Neural cell (in vitro differentiated cells): ENCODE data around the gene DPYSL4. TPM values are rescaled to one million over a fixed set of nuclear protein-coding genes. Genes with fewer than 3 reads are reported as not detected.

Experiments used
- H2AFZ ChIP-seq: fragments of 200-600, 300-800 bp; sonication (generic), shearing (Covaris generic); 2 replicates; pipeline ENCODE4 v1.6.0; 2014; ENCODE audit warnings: low read depth, mild to moderate bottlenecking, antibody characterized with exemption, low read length, moderate library complexity
- H3F3A ChIP-seq: fragments of 200-600 bp; shearing (Covaris generic); 2 replicates; pipeline ENCODE4 v1.6.1; 2016; ENCODE audit warnings: mild to moderate bottlenecking, moderate library complexity, mixed read lengths, antibody characterized with exemption, low read length; ENCODE audit not compliant: insufficient read depth, poor library complexity, severe bottlenecking
- H3K27ac ChIP-seq: fragments of 200-600, 300-800 bp; sonication (generic), shearing (Covaris generic); 2 replicates; pipeline ENCODE4 v1.5.1; 2014; ENCODE audit warnings: mild to moderate bottlenecking, low read length, moderate library complexity
- H3K27me3 ChIP-seq: fragments of 300-800, 200-600 bp; sonication (generic), shearing (Covaris generic); 2 replicates; pipeline ENCODE4 v1.6.0; 2014; ENCODE audit warnings: mild to moderate bottlenecking, low read depth, low read length, moderate library complexity; ENCODE audit not compliant: insufficient read depth
- H3K36me3 ChIP-seq: fragments of 300-800, 200-600 bp; sonication (generic), shearing (Covaris generic); 2 replicates; pipeline ENCODE4 v1.5.1; 2014; ENCODE audit warnings: mild to moderate bottlenecking, antibody characterized with exemption, low read length, moderate library complexity; ENCODE audit not compliant: insufficient read depth
- H3K4me2 ChIP-seq: fragments of 300-800, 200-600 bp; sonication (generic), shearing (Covaris generic); 2 replicates; pipeline ENCODE4 v1.6.0; 2014; ENCODE audit warnings: mild to moderate bottlenecking, low read length
- H3K4me3 ChIP-seq: fragments of 300-800, 200-600 bp; sonication (generic), shearing (Covaris generic); 2 replicates; pipeline ENCODE4 v1.5.1; 2014; ENCODE audit warnings: mild to moderate bottlenecking, low read length, moderate library complexity
- H3K79me2 ChIP-seq: fragments of 200-600 bp; shearing (Covaris generic); replicated peaks from 2 replicates; pipeline ENCODE4 v1.6.0; 2014; ENCODE audit warnings: mild to moderate bottlenecking, low read length, moderate library complexity; ENCODE audit not compliant: insufficient read depth
- H3K9ac ChIP-seq: fragments of 300-800, 200-600 bp; sonication (generic), shearing (Covaris generic); 2 replicates; pipeline ENCODE4 v1.6.1; 2016; ENCODE audit warnings: mild to moderate bottlenecking, low read length, mixed read lengths
- H3K9me2 ChIP-seq: fragments of 200-600 bp; shearing (Covaris generic); 2 replicates; pipeline ENCODE4 v1.6.1; 2016; ENCODE audit warnings: mild to moderate bottlenecking, low read length, mixed read lengths; ENCODE audit not compliant: insufficient read depth
- H3K9me3 ChIP-seq: fragments of 200-600, 300-800 bp; sonication (generic), shearing (Covaris generic); 2 replicates; pipeline ENCODE4 v1.6.1; 2016; ENCODE audit warnings: mild to moderate bottlenecking, mixed run types, low read length, moderate library complexity, mixed read lengths
- H4K20me1 ChIP-seq: fragments of 200-600 bp; shearing (Covaris generic); 2 replicates; pipeline ENCODE4 v1.6.1; 2016; ENCODE audit warnings: mild to moderate bottlenecking, mixed run types; ENCODE audit not compliant: insufficient read depth
- CTCF ChIP-seq: fragments of 450-650 bp; IDR thresholded peaks from 2 replicates; pipeline ENCODE4 v1.5.1; 2014; ENCODE audit warnings: antibody characterized with exemption, mild to moderate bottlenecking, moderate library complexity; ENCODE audit not compliant: poor library complexity, severe bottlenecking
- EP300 ChIP-seq: fragments of 450-650 bp; conservative IDR thresholded peaks from 2 replicates; pipeline ENCODE4 v1.6.1; 2014; ENCODE audit warnings: antibody characterized with exemption, mild to moderate bottlenecking, moderate library complexity; ENCODE audit not compliant: poor library complexity, severe bottlenecking
- EZH2 ChIP-seq: fragments of 200-600, 300-800 bp; shearing (Covaris generic), sonication (generic); IDR thresholded peaks from 2 replicates; pipeline ENCODE4 v1.6.1; 2014; ENCODE audit warnings: antibody characterized with exemption, low read length, borderline replicate concordance, mild to moderate bottlenecking; ENCODE audit not compliant: insufficient read depth, poor library complexity, severe bottlenecking
- MXI1 ChIP-seq: fragments of 450-650 bp; conservative IDR thresholded peaks from 2 replicates; pipeline ENCODE4 v1.6.1; 2014; ENCODE audit warnings: antibody characterized with exemption, mild to moderate bottlenecking; ENCODE audit not compliant: poor library complexity, severe bottlenecking
- POLR2AphosphoS5 ChIP-seq: IDR thresholded peaks from 2 replicates; pipeline ENCODE4 v1.6.1; 2012
- RAD21 ChIP-seq: fragments of 450-650 bp; conservative IDR thresholded peaks from 2 replicates; pipeline ENCODE4 v1.6.1; 2014; ENCODE audit warnings: antibody characterized with exemption, mild to moderate bottlenecking, moderate library complexity
- SMC3 ChIP-seq: fragments of 450-650 bp; conservative IDR thresholded peaks from 2 replicates; pipeline ENCODE4 v1.6.1; 2014; ENCODE audit warnings: antibody characterized with exemption, mild to moderate bottlenecking, moderate library complexity; ENCODE audit not compliant: poor library complexity
- TAF1 ChIP-seq: IDR thresholded peaks from 2 replicates; pipeline ENCODE4 v1.6.1; 2012; ENCODE audit warnings: low read depth
- polyA plus RNA-seq: library from polyadenylated mRNA; depleted of rRNA; stranded (reverse); fragments of >200 nt; gene quantifications from 2 replicates; pipeline ENCODE4 v1.2.3, GENCODE V29; 2014
- TF ChIP-seq, protein P1 (sequence below): IDR thresholded peaks from 2 replicates; pipeline ENCODE4 v1.6.1; 2012; ENCODE audit warnings: borderline replicate concordance

Gene DPYSL4
- polyA plus RNA-seq, 1 donor from 2014 or later: 116 TPM

DNA sequence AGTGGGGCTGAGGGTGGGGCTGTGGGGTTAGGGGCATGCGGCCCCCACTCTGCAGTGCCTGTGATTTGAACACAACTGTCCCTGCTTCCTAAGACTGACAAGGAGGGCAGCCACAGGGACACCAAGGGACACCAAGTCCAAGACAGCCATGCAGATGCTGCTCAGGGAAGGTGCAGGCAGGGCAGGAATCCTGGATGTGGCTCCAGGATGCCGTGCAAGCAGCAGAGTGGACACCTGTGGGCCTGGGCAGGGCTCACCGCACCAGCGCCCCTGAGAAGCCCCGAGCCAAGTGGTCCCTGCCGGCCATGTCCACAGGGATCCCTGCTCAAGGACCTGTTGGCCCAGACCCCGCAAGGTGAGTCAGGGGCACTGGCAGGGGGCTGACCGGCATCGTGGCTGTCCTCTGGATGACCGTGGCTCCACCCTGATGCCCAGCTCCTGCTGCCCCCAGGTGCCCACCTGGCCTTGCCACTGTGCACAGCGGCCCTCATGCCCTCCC lies 62.5 kb downstream of the DPYSL4 start:
- Histone ChIP-seq H3K36me3 (no peaks in the 10 kb centered on the region), H3K27ac (no peak overlapping the region), H2AFZ (no peak overlapping the region), H3F3A (no peaks in the 10 kb centered on the region), H3K27me3 (no peaks in the 10 kb centered on the region), H4K20me1 (no peaks in the 10 kb centered on the region), H3K9me2 (no peaks in the 10 kb centered on the region), H3K4me2 (no peak overlapping the region), H3K4me3 (no peak overlapping the region), H3K9ac (no peak overlapping the region), H3K9me3 (no peaks in the 10 kb centered on the region), H3K79me2 (no peaks in the 10 kb centered on the region)
- TF ChIP-seq TAF1 (no peak), EP300 (no peak), CTCF (no peak), MXI1 (no peak), EZH2 (no peak), RAD21 (no peak), SMC3 (no peak), POLR2AphosphoS5 (no peak)
- TF ChIP-seq, protein P1, sequence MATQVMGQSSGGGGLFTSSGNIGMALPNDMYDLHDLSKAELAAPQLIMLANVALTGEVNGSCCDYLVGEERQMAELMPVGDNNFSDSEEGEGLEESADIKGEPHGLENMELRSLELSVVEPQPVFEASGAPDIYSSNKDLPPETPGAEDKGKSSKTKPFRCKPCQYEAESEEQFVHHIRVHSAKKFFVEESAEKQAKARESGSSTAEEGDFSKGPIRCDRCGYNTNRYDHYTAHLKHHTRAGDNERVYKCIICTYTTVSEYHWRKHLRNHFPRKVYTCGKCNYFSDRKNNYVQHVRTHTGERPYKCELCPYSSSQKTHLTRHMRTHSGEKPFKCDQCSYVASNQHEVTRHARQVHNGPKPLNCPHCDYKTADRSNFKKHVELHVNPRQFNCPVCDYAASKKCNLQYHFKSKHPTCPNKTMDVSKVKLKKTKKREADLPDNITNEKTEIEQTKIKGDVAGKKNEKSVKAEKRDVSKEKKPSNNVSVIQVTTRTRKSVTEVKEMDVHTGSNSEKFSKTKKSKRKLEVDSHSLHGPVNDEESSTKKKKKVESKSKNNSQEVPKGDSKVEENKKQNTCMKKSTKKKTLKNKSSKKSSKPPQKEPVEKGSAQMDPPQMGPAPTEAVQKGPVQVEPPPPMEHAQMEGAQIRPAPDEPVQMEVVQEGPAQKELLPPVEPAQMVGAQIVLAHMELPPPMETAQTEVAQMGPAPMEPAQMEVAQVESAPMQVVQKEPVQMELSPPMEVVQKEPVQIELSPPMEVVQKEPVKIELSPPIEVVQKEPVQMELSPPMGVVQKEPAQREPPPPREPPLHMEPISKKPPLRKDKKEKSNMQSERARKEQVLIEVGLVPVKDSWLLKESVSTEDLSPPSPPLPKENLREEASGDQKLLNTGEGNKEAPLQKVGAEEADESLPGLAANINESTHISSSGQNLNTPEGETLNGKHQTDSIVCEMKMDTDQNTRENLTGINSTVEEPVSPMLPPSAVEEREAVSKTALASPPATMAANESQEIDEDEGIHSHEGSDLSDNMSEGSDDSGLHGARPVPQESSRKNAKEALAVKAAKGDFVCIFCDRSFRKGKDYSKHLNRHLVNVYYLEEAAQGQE: no peak

DNA sequence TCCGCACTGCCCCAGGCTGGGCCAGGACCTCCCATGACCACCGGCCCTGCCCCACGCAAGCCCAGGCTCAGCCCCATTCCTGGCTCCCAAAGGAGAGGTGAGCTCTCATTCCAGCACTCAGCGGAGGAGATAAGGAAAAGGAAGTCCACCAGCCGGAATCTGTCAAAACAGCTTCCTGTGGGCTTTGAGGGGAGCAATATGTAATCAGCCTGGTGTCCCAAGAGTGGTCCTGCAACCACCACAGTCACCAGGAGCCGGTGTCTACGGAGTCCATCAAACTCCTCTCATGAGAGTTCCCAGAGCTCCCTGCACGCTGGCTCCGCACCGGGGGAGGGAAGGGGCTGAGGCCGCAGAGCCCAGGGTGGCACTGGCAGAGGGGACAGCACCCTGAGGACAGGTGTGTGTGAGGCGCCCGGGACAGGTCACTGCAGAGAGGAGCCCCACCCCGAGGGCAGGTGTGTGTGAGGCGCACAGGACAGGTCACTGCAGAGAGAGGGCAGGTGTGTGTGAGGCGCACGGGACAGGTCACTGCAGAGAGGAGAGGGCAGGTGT lies 63.2 kb downstream of the DPYSL4 start:
- TF ChIP-seq MXI1 (no peak), POLR2AphosphoS5 (no peak), RAD21 (no peak), SMC3 (no peak), CTCF (no peak), EP300 (no peak), TAF1 (no peak), EZH2 (no peak)
- TF ChIP-seq, protein P1: no peak
- H3F3A ChIP-seq: no peaks in the 10 kb centered on the region
- H2AFZ ChIP-seq: no peak overlapping the region
- no peaks in the 10 kb centered on the region for H3K27me3 ChIP-seq
- H3K9ac ChIP-seq: no peak overlapping the region
- no peaks in the 10 kb centered on the region for H3K79me2 ChIP-seq
- no peak overlapping the region for H3K27ac ChIP-seq
- H3K36me3 ChIP-seq: no peaks in the 10 kb centered on the region
- no peaks in the 10 kb centered on the region for H3K9me2 ChIP-seq
- H3K4me3 ChIP-seq: no peak overlapping the region
- no peaks in the 10 kb centered on the region for H3K9me3 ChIP-seq
- H4K20me1 ChIP-seq: no peaks in the 10 kb centered on the region
- no peak overlapping the region for H3K4me2 ChIP-seq
